ENCODE measurements around the gene LLPH.

The LLPH gene

GRCh38 chr12:66070378-66071120, 60.0 kb downstream of the LLPH start:
- ChIA-PET CTCF (no interaction called here), POLR2A (ENCODE audit: low non-redundant PET) (no interaction called here)
- no peak for DNase-seq (ENCODE audit: low spot score)
- no peak overlapping the region for H3K27ac ChIP-seq
- TF ChIP-seq CTCF (conservative IDR thresholded peaks at IDR 0.05; ENCODE audit: low read depth): no peak

- no peak overlapping the region for H3K27ac ChIP-seq
- no peak for TF ChIP-seq CTCF (conservative IDR thresholded peaks at IDR 0.05; ENCODE audit: low read depth)
- ChIA-PET CTCF (no interaction called here), POLR2A (ENCODE audit: low non-redundant PET) (no interaction called here)
- DNase-seq (ENCODE audit: low spot score): no peak
Observed at GRCh38 chr12:66066929-66067523, 63.5 kb downstream of the LLPH start.

Data from RWPE1 (cell line).